Forelimb muscle (tissue), 1 donor: ENCODE measurements around the gene NTNG1. TPM values are rescaled to one million over a fixed set of nuclear protein-coding genes. Genes with fewer than 3 reads are reported as not detected.
"Not testable (repeated sequence)": the region's sequence is repeated elsewhere in the genome, so short reads cannot be mapped to it uniquely, and the experiment has no call there.

Experiments used
- DNase-seq: peaks from one replicate; pipeline ENCODE4 v3.0.0-alpha.2; 2013; ENCODE audit warnings: low read depth
- polyA plus RNA-seq: library from polyadenylated mRNA; unstranded; fragments of 120-200 nt; gene quantifications from one replicate; pipeline ENCODE4 v1.2.1, GENCODE V29; 2013; ENCODE audit not compliant: insufficient read length

NTNG1 gene
- polyA plus RNA-seq, 1 donor, result 8.5 TPM

- no peak for DNase-seq
These were observed 1.8 kb downstream of the NTNG1 start for GRCh38 chr1:107142666-107143065.

- DNase-seq, result no peak
These were observed 4.8 kb downstream of the NTNG1 start for GRCh38 chr1:107145637-107146036.

GRCh38 chr1:107147843-107148242 lies 7.0 kb downstream of the NTNG1 start:
- no peak for DNase-seq

DNA sequence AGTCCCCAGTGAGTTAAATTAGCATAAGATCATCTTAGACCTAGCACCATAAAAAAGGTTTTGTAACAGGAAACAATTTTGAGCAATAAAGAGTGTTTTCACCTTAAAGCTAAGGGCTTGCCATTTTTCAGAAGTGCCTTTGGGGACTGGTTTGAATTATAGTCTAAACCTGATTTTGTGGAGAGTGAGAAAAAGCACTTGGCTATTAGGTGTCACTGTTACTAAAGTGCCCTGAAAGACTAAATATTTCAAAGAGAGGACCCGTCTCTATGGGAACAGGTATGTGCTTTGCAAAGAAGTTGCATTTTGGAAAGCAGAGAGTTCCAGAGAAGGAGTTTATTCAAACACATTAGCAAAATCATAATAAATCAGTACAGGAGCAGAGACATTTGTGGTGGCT lies 9.1 kb downstream of the NTNG1 start:
- DNase-seq, result no peak

GRCh38 chr1:107151295-107151694 lies 10.5 kb downstream of the NTNG1 start:
- no peak for DNase-seq

- DNase-seq, result no peak
These were observed 11.6 kb downstream of the NTNG1 start for GRCh38 chr1:107152395-107152794.

GRCh38 chr1:107153014-107153413 lies 12.2 kb downstream of the NTNG1 start:
- no peak for DNase-seq

- DNase-seq, result no peak
These were observed 17.7 kb downstream of the NTNG1 start for GRCh38 chr1:107158496-107158895.

GRCh38 chr1:107158991-107159390 lies 18.2 kb downstream of the NTNG1 start:
- no peak for DNase-seq

GRCh38 chr1:107162745-107163144 lies 21.9 kb downstream of the NTNG1 start:
- DNase-seq, result no peak

GRCh38 chr1:107164901-107165300 lies 24.1 kb downstream of the NTNG1 start:
- DNase-seq, result not testable (repeated sequence)

DNA sequence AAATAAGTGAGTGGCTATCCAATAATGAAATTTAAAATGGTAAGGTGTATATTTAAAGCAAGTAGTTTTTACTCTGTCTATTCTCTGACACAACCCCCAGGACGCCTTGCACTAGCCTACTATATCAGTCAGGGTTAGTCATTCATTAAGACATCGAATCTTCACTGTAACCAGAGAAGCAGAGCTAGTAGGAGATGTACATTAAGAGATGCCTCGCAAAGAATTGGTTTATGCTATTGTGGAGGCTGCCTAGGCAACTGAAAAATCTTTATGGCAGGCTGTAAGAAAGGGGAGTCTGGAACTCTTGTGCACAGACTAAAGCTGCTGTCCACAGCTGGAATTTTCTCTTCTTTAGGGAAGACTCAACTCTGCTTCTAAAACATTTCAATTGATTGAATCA lies 28.8 kb downstream of the NTNG1 start:
- DNase-seq, result no peak

DNA sequence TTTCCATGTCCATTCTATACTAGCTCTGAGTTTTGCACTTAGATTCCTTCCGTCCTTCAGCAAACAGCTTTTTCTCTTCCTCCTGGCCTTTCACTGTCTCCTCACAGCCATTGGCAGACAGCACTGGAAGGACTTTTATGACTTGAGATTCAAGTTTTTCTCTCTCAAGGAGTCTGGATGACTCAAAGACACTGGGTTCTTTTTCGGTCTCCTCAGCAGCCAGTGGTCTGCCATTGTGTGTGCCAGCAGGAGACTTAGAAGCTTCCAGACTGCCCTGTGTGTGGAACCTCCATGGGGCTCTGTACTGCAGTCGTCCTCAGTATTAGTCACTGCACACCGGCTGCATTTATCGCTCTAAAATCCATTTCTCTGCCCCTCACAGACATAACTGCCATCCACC lies 30.5 kb downstream of the NTNG1 start:
- DNase-seq, result no peak

- DNase-seq, result no peak
These were observed 31.8 kb downstream of the NTNG1 start for GRCh38 chr1:107172450-107173170.

DNA sequence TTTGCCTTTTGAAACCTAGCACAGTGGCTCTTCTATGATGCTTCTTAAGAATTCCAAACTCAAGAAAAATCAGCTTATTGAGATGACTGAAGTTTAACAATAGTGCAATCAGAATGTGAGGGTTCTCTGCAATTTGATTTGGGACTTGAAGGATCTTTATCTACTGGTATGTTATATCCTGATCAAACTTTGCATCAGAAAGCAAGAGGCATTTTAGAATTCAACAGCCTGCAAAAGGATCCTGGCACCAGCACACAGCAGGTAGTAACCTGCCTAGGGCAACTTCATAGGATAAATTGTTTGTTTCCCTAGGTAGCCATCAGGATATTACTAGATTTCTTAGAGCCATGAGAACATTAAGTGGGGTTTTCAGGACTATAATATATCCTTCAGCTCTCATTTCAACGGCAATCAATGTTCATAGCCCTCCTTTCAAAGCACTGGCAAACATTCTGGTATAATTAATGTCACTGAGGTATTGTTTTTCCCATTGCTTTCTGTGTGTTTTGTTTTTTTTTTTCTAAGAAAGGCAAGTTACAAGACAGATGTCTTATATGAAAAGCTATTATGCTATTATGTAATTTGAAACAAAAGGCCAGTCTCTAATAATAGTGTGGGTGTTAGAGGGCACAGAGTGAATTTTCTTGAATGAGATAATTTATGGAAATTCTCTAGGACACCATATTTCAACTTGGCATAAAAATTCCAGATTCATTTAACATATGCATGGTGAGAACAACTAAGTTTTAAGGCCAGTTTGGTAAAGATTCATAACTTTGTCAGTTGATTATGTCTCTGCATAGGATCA lies 34.5 kb downstream of the NTNG1 start:
- no peak for DNase-seq

DNA sequence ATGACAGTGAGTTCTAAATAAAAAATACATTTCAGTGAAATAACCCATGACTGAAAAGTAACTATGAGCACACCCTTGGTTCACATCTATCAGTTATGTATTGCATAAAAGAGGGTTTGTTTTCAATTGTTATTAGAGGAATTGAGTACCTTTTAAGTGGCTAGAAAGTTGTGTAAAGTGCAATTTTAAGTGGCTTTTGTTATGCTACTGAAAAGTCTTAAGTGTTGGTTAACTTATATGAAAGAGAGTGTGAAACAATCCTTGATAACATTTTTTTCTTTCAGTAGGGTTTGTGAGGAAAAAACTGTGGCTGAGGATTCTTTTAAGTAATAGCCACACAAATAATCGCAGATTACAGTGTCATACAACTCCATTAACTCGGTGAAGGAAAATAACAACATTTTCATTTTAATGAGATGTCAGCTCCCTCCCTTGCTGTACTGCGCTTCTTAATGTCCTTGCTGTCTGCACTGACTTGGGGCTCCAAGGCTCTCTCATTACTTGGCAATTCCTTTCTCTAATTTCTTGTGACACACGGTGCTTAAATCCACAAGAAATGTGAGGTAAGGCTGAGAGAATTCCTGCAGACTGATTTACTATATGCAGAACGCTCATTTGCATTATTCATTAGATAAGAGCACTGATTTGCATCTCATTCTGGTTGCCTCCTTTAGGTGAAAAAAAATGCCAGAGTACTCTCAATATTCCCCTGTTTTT lies 40.6 kb downstream of the NTNG1 start:
- no peak for DNase-seq

GRCh38 chr1:107183011-107183410 lies 42.2 kb downstream of the NTNG1 start:
- DNase-seq, result no peak

GRCh38 chr1:107184888-107185287 lies 44.0 kb downstream of the NTNG1 start:
- DNase-seq, result no peak

DNA sequence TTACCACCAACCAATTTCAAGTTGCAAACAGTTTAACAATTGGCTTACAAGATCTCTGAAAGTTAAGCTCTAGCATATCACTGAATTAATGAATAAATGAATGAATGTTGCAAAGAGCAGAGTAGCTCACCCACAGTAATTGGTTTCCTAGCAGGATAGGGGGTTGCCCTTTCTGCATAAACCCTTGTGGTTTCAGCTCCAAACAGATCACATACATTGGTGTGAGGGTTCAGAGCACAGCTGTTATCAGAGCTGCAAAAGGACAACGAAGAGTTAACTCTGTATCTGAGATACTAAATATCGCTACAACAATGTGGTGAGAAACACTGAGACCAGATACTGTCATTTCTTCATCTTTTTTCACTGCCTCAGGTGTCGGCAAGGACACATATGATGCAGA lies 46.6 kb downstream of the NTNG1 start:
- no peak for DNase-seq

- DNase-seq, result no peak
These were observed 47.3 kb downstream of the NTNG1 start for GRCh38 chr1:107188160-107188559.

DNA sequence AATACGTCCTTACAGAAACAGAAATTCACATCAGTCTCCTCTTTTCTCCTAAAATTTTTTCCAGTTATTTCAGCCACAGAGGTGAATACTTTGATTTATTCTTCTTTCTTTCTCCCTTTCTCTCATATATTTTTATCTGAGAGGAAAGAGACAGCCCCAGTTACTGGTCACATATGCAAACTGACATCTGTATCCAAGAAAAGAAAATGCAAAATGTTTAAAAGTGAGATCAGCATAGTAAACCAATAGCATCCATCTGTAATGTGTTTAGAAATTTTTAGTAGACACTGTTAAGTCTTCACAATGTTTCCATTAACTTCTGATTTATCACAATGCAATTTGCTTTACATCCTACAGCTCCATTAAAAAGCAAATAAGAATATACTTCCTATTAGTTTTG lies 53.5 kb downstream of the NTNG1 start:
- DNase-seq, result no peak

DNA sequence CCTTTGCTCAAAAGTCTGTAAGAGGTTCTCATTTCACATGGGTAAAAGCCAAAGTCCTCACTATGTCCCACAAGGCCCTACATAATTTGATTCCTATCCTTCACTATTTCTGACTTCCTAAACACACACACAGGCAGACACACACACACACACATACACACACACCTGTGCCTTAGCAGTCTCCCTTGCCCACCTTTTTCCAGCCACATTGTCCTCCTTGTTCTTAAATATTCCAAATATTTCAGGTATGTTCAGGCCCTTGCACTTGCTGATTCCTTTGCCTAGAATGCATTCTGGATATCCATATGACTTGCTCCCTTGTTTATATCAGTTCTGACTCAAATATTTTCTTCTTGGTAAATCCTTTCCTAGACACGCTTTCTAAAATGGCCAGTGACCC lies 54.6 kb downstream of the NTNG1 start:
- no peak for DNase-seq
